Measurements from ENCODE around the gene HCN2.

The HCN2 gene

GRCh38 chr19:633786-634639 is 44.3 kb downstream of the HCN2 start:
- no peak overlapping the region for H4K91ac ChIP-seq (ENCODE audit: low read depth, low read length, poor library complexity)
- H2AK5ac ChIP-seq (ENCODE audit: low read depth, low read length), result peak overlapping the region; percentile 91
- peak overlapping the region; percentile 91 to 100 for H3K4me3 ChIP-seq (ENCODE audit: low read length in 2 of 2)

GRCh38 chr19:634975-635652 is 45.4 kb downstream of the HCN2 start:
- Histone ChIP-seq H3K18ac (ENCODE audit: low read length) (no peak overlapping the region), H3K4me1 (ENCODE audit: control insufficient read depth in 2 of 2, insufficient read depth in 1 of 2, low read depth in 1 of 2, low read length in 2 of 2) (peaks cover 8% of the 10 kb centered on the region in 2 donors), H3K27ac (replicated peaks; ENCODE audit: low read length) (no peak overlapping the region), H2BK5ac (ENCODE audit: low read length) (no peak overlapping the region), H3K36me3 (replicated peaks in 1 of 2; ENCODE audit: control insufficient read depth in 2 of 2, insufficient read depth in 2 of 2, low read length in 2 of 2) (peaks cover 2 to 6% of the 10 kb centered on the region in 2 donors), H3K79me1 (ENCODE audit: low read depth, low read length) (peaks cover 8% of the 10 kb centered on the region), H4K91ac (ENCODE audit: low read depth, low read length, poor library complexity) (no peak overlapping the region), H3K14ac (ENCODE audit: low read length) (peak overlapping the region; percentile 56), H2AK5ac (ENCODE audit: low read depth, low read length) (peak overlapping the region; percentile 46), H3K4me2 (ENCODE audit: insufficient read depth, low read length, poor library complexity, severe bottlenecking) (peak overlapping the region; percentile 18), H3K27me3 (ENCODE audit: control insufficient read depth in 3 of 3, insufficient read depth in 3 of 3, low read depth in 1 of 3, low read length in 3 of 3) (peaks cover 0 to 4% (median 0%) of the 10 kb centered on the region in 3 experiments), H2BK15ac (ENCODE audit: low read length) (no peak overlapping the region), H3K23ac (ENCODE audit: low read depth, low read length, poor library complexity) (no peak overlapping the region), H2AFZ (ENCODE audit: low read length) (no peak overlapping the region), H2BK120ac (ENCODE audit: low read depth, low read length) (no peak overlapping the region), H4K8ac (ENCODE audit: low read depth, low read length) (no peak overlapping the region), H2BK12ac (ENCODE audit: low read length) (no peak overlapping the region), H3K9me3 (replicated peaks in 1 of 2; ENCODE audit: control insufficient read depth in 2 of 2, insufficient read depth in 1 of 2, low read depth in 1 of 2, low read length in 2 of 2) (no peaks in the 10 kb centered on the region), H3K9ac (ENCODE audit: low read depth, low read length, poor library complexity) (no peak overlapping the region), H3K4me3 (ENCODE audit: low read length in 2 of 2) (no peak overlapping the region), H3K4ac (ENCODE audit: low read length) (no peak overlapping the region)
- no CpG with 5 or more reads among the region's 16 CpGs for WGBS, 2 donors (ENCODE audit: extremely low coverage in 2 of 2, insufficient read length in 2 of 2, insufficient replicate concordance in 1 of 2)
- DNase-seq (ENCODE audit: low spot score), result no peak

More at GRCh38 chr19:633786-634639, 44.3 kb downstream of the HCN2 start:
- peak overlapping the region; percentile 21 for H2BK15ac ChIP-seq (ENCODE audit: low read length)
- H2BK12ac ChIP-seq (ENCODE audit: low read length), result no peak overlapping the region
- H3K4me1 ChIP-seq (ENCODE audit: control insufficient read depth in 2 of 2, insufficient read depth in 1 of 2, low read depth in 1 of 2, low read length in 2 of 2), result peaks cover 8% of the 10 kb centered on the region in 2 donors
- H3K79me1 ChIP-seq (ENCODE audit: low read depth, low read length), result peaks cover 8% of the 10 kb centered on the region
- no peak overlapping the region for H3K14ac ChIP-seq (ENCODE audit: low read length)
- no peak overlapping the region for H4K8ac ChIP-seq (ENCODE audit: low read depth, low read length)
- peak overlapping the region; percentile 71 for H3K9ac ChIP-seq (ENCODE audit: low read depth, low read length, poor library complexity)
- peak overlapping the region; percentile 94 for H3K18ac ChIP-seq (ENCODE audit: low read length)
- H2BK5ac ChIP-seq (ENCODE audit: low read length), result no peak overlapping the region
- no CpG with 5 or more reads among the region's 32 CpGs for WGBS, 2 donors (ENCODE audit: extremely low coverage in 2 of 2, insufficient read length in 2 of 2, insufficient replicate concordance in 1 of 2)
- H3K9me3 ChIP-seq (replicated peaks in 1 of 2; ENCODE audit: control insufficient read depth in 2 of 2, insufficient read depth in 1 of 2, low read depth in 1 of 2, low read length in 2 of 2), result no peaks in the 10 kb centered on the region
- no peak overlapping the region for H3K27ac ChIP-seq (replicated peaks; ENCODE audit: low read length)
- H3K4me2 ChIP-seq (ENCODE audit: insufficient read depth, low read length, poor library complexity, severe bottlenecking), result peak overlapping the region; percentile 90
- no peak overlapping the region for H2BK120ac ChIP-seq (ENCODE audit: low read depth, low read length)
- H3K36me3 ChIP-seq (replicated peaks in 1 of 2; ENCODE audit: control insufficient read depth in 2 of 2, insufficient read depth in 2 of 2, low read length in 2 of 2), result peaks cover 5 to 14% of the 10 kb centered on the region in 2 donors
- H3K4ac ChIP-seq (ENCODE audit: low read length), result no peak overlapping the region
- H2AFZ ChIP-seq (ENCODE audit: low read length), result peak overlapping the region; percentile 87
- peaks cover 0 to 4% (median 0%) of the 10 kb centered on the region in 3 experiments for H3K27me3 ChIP-seq (ENCODE audit: control insufficient read depth in 3 of 3, insufficient read depth in 3 of 3, low read depth in 1 of 3, low read length in 3 of 3)
- H3K23ac ChIP-seq (ENCODE audit: low read depth, low read length, poor library complexity), result no peak overlapping the region
- DNase-seq (ENCODE audit: low spot score), result no peak

- Histone ChIP-seq H3K23ac (ENCODE audit: low read depth, low read length, poor library complexity) (peak overlapping the region; percentile 65), H3K4me2 (ENCODE audit: insufficient read depth, low read length, poor library complexity, severe bottlenecking) (peak overlapping the region; percentile 78), H3K9me3 (replicated peaks in 1 of 2; ENCODE audit: control insufficient read depth in 2 of 2, insufficient read depth in 1 of 2, low read depth in 1 of 2, low read length in 2 of 2) (no peaks in the 10 kb centered on the region), H2BK5ac (ENCODE audit: low read length) (no peak overlapping the region), H3K4me1 (ENCODE audit: control insufficient read depth in 2 of 2, insufficient read depth in 1 of 2, low read depth in 1 of 2, low read length in 2 of 2) (peaks cover 5 to 6% of the 10 kb centered on the region in 2 donors), H3K9ac (ENCODE audit: low read depth, low read length, poor library complexity) (no peak overlapping the region), H4K8ac (ENCODE audit: low read depth, low read length) (peak overlapping the region; percentile 9), H2BK12ac (ENCODE audit: low read length) (no peak overlapping the region), H3K18ac (ENCODE audit: low read length) (peak overlapping the region; percentile 24), H3K4me3 (ENCODE audit: low read length in 2 of 2) (peak overlapping the region in 1 of 2 donors; percentile 43), H3K4ac (ENCODE audit: low read length) (no peak overlapping the region), H3K27me3 (ENCODE audit: control insufficient read depth in 3 of 3, insufficient read depth in 3 of 3, low read depth in 1 of 3, low read length in 3 of 3) (peaks cover 0 to 4% (median 0%) of the 10 kb centered on the region in 3 experiments), H2AK5ac (ENCODE audit: low read depth, low read length) (peak overlapping the region; percentile 71), H4K91ac (ENCODE audit: low read depth, low read length, poor library complexity) (no peak overlapping the region), H2BK15ac (ENCODE audit: low read length) (no peak overlapping the region), H3K36me3 (replicated peaks in 1 of 2; ENCODE audit: control insufficient read depth in 2 of 2, insufficient read depth in 2 of 2, low read length in 2 of 2) (peaks cover 0 to under 1% of the 10 kb centered on the region in 2 donors), H3K27ac (replicated peaks; ENCODE audit: low read length) (no peak overlapping the region), H2BK120ac (ENCODE audit: low read depth, low read length) (no peak overlapping the region), H2AFZ (ENCODE audit: low read length) (peak overlapping the region; percentile 96), H3K79me1 (ENCODE audit: low read depth, low read length) (peaks cover 5% of the 10 kb centered on the region), H3K14ac (ENCODE audit: low read length) (peak overlapping the region; percentile 56)
- no CpG with 5 or more reads among the region's 17 CpGs for whole genome bisulfite sequencing, 2 donors (ENCODE audit: extremely low coverage in 2 of 2, insufficient read length in 2 of 2, insufficient replicate concordance in 1 of 2)
- no peak for DNase-seq (ENCODE audit: low spot score)
Observed at GRCh38 chr19:638906-639252, 49.2 kb downstream of the HCN2 start.
